Transverse colon (tissue), 4 donors: ENCODE results near the gene WASL.

Experiments
- EP300 ChIP-seq: sonication (generic); formaldehyde crosslinking; IDR thresholded peaks from one replicate; pipeline ENCODE4 v1.6.1; 2017; ENCODE audit warnings: antibody characterized with exemption, low read depth
- POLR2A ChIP-seq: fragments of 450-650 bp; IDR thresholded peaks from one replicate; pipeline ENCODE4 v1.6.1; 2016; ENCODE audit warnings: antibody characterized with exemption, mild to moderate bottlenecking, moderate library complexity
- POLR2AphosphoS5 ChIP-seq, 3 donors: sonication (generic); formaldehyde crosslinking; IDR thresholded peaks; one replicate each; pipeline ENCODE4 v1.6.1; 2016; ENCODE audit warnings: antibody characterized with exemption in 3 of 3
- TF ChIP-seq, protein P1 (sequence below), 5 experiments: fragments of 200-600 bp in 3 of 5; fragments of 450-650 bp in 2 of 5; sonication (generic) in 3 of 5; IDR thresholded peaks; 1 replicate in 2 of 5; 2 replicates in 3 of 5; pipeline ENCODE4 v1.5.1; 2016 to 2017; ENCODE audit warnings: antibody characterized with exemption in 5 of 5, inconsistent platforms in 3 of 5, mild to moderate bottlenecking in 2 of 5, moderate library complexity in 1 of 5

DNA sequence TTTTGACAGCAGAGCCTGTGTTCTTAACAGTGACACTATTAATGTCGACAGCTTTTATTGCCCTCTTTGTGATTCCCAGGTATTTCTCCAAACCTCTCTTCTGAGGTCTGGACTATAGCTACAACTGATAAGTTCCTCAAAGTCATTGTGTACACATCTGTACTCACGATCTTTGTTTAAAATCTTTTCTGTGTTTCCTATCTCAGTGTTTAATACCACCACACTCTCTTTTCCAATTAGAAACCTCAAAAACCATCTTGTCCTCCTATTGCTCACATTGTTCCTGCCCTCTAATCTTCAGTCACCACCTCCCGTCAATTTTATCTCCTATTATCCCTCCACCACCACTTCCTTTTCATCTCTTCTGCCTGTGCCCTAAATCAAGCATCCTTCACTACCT is 12.9 kb upstream of the WASL start:
- TF ChIP-seq POLR2A, result no peak
- TF ChIP-seq EP300, result no peak
- TF ChIP-seq, protein P1, sequence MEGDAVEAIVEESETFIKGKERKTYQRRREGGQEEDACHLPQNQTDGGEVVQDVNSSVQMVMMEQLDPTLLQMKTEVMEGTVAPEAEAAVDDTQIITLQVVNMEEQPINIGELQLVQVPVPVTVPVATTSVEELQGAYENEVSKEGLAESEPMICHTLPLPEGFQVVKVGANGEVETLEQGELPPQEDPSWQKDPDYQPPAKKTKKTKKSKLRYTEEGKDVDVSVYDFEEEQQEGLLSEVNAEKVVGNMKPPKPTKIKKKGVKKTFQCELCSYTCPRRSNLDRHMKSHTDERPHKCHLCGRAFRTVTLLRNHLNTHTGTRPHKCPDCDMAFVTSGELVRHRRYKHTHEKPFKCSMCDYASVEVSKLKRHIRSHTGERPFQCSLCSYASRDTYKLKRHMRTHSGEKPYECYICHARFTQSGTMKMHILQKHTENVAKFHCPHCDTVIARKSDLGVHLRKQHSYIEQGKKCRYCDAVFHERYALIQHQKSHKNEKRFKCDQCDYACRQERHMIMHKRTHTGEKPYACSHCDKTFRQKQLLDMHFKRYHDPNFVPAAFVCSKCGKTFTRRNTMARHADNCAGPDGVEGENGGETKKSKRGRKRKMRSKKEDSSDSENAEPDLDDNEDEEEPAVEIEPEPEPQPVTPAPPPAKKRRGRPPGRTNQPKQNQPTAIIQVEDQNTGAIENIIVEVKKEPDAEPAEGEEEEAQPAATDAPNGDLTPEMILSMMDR (IDR thresholded peaks at IDR 0.05), result no peak
- TF ChIP-seq POLR2AphosphoS5 (IDR thresholded peaks at IDR 0.05), result no peak
